Measurements from ENCODE around the gene RBPJL.
"Not testable (repeated sequence)": the region's sequence is repeated elsewhere in the genome, so short reads cannot be mapped to it uniquely, and the experiment has no call there.

Gene RBPJL

GRCh38 chr20:45344168-45344860 is 37.7 kb downstream of the RBPJL start:
- no peak for DNase-seq

- DNase-seq = no peak
Measured at GRCh38 chr20:45345104-45345936, 38.7 kb downstream of the RBPJL start.

- DNase-seq = no peak
Measured at GRCh38 chr20:45346291-45346718, 39.7 kb downstream of the RBPJL start.

GRCh38 chr20:45346851-45347250 is 40.2 kb downstream of the RBPJL start:
- DNase-seq = no peak

- DNase-seq = no peak
Measured at GRCh38 chr20:45347297-45347935, 40.8 kb downstream of the RBPJL start.

- DNase-seq = no peak
Measured at GRCh38 chr20:45347936-45348778, 41.5 kb downstream of the RBPJL start, which contains the start of gene SDC4. Gene SDC4 (minus strand): TSS chr20:45348424. CDS start chr20:45348384, 40 bp downstream.

- DNase-seq = no peak
Measured at GRCh38 chr20:45350217-45350616, 43.6 kb downstream of the RBPJL start.

- DNase-seq = not testable (repeated sequence)
Measured at GRCh38 chr20:45350795-45351194, 44.2 kb downstream of the RBPJL start.

- no peak for DNase-seq
Measured at GRCh38 chr20:45352729-45353128, 46.1 kb downstream of the RBPJL start.

- DNase-seq = no peak
Measured at GRCh38 chr20:45353746-45354145, 47.1 kb downstream of the RBPJL start.

GRCh38 chr20:45354423-45355208 is 48.0 kb downstream of the RBPJL start:
- no peak for DNase-seq

- no peak for DNase-seq
Measured at GRCh38 chr20:45355209-45356084, 48.8 kb downstream of the RBPJL start.

- DNase-seq = no peak
Measured at GRCh38 chr20:45358282-45359068, 51.8 kb downstream of the RBPJL start.

- DNase-seq = no peak
Measured at GRCh38 chr20:45359069-45359405, 52.4 kb downstream of the RBPJL start.

GRCh38 chr20:45359406-45360148 is 52.9 kb downstream of the RBPJL start:
- DNase-seq = no peak

- no peak for DNase-seq
Measured at GRCh38 chr20:45361793-45362192, 55.2 kb downstream of the RBPJL start.

- peak; percentile 99 for DNase-seq
Measured at GRCh38 chr20:45362804-45363610, 56.4 kb downstream of the RBPJL start, which contains the start of gene SYS1. Gene SYS1 (plus strand): TSS chr20:45363156. CDS start chr20:45363532, 376 bp downstream.

All from NCI-H1417 treated with DMSO at 0.1 percent for 48 hours (cell line).